Progenitor cell of endocrine pancreas (in vitro differentiated cells): ENCODE data around the gene ANKRD29. TPM values are rescaled to one million over a fixed set of nuclear protein-coding genes. Genes with fewer than 3 reads are reported as not detected.

ENCODE experiments used
- DNase-seq: peaks from one replicate; pipeline ENCODE4 v3.0.0; 2021; ENCODE audit warnings: low spot score; ENCODE audit not compliant: unreplicated experiment
- H3K27ac Mint-ChIP-seq: 2 replicates; pipeline ENCODE4 v1.8.0; 2021; ENCODE audit warnings: mild to moderate bottlenecking, moderate library complexity, mixed read lengths
- H3K27me3 Mint-ChIP-seq: 2 replicates; pipeline ENCODE4 v1.8.0; 2021; ENCODE audit warnings: mixed read lengths
- H3K36me3 Mint-ChIP-seq: 2 replicates; pipeline ENCODE4 v1.8.0; 2022; ENCODE audit warnings: mixed read lengths; ENCODE audit not compliant: insufficient read depth
- H3K4me1 Mint-ChIP-seq: 2 replicates; pipeline ENCODE4 v1.8.0; 2021; ENCODE audit warnings: low read depth, mixed read lengths
- H3K4me3 Mint-ChIP-seq: 2 replicates; pipeline ENCODE4 v1.8.0; 2021; ENCODE audit warnings: low read depth, mild to moderate bottlenecking, moderate library complexity, mixed read lengths
- H3K9me3 Mint-ChIP-seq: 2 replicates; pipeline ENCODE4 v1.8.0; 2021; ENCODE audit warnings: low read depth, mixed read lengths
- CTCF ChIP-seq: fragments of 200-600 bp; sonication (generic); IDR thresholded peaks from one replicate; pipeline ENCODE4 v1.5.0; 2021; ENCODE audit warnings: antibody characterized with exemption, mild to moderate bottlenecking; ENCODE audit not compliant: unreplicated experiment
- total RNA-seq: library from RNA; stranded (reverse); gene quantifications from 2 replicates; pipeline ENCODE4 v1.2.1, GENCODE V29; 2021

Gene ANKRD29
- total RNA-seq, 1 donor from 2014 or later, result 0.41 TPM

DNA sequence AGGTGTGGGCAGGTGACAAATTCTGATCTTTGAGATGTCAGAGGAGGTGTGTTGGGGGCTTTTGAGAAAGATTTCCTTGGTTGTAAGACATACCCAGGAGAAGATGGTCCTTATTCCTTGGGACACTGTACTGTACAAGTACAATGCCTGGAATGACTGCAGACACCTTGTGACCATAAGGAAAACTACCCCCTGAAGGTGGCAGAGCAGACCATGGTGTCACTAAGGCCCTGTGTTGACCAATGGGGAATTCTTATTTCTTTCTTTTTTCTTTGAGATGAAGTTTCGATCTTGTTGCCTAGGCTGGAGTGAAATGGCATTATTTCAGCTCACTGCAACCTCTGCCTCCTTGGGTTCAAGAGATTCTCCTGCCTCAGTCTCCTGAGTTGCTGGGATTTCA, 4.4 kb upstream of the ANKRD29 start:
- Mint-ChIP-seq H3K36me3 (no peaks in the 10 kb centered on the region), H3K27ac (no peak overlapping the region), H3K4me3 (no peak overlapping the region), H3K9me3 (no peaks in the 10 kb centered on the region), H3K27me3 (peaks cover 69% of the 10 kb centered on the region), H3K4me1 (peaks cover 3% of the 10 kb centered on the region)
- TF ChIP-seq CTCF, result no peak
- DNase-seq, result no peak

DNA sequence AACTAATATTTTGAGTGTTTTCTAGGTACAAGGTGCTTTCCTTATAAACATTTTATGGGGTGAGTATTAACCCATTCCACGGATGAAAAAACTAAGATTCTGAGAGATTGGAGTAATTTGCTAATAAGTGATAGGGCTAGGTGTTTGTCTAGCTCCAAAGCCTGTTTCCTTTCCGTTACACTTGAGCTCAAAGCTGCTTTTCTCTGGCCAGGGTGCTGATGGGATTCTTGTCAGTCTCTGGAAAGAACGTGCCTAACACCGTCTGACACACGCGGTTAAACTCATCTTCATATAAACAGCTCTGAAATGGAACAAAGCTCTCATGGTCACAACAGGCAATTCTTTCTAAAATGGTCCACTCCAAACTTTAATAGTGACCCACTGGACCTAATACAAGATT, 2.0 kb upstream of the ANKRD29 start:
- Mint-ChIP-seq H3K36me3 (no peaks in the 10 kb centered on the region), H3K4me3 (no peak overlapping the region), H3K9me3 (no peaks in the 10 kb centered on the region), H3K27me3 (peaks cover 74% of the 10 kb centered on the region), H3K27ac (no peak overlapping the region), H3K4me1 (peaks cover 3% of the 10 kb centered on the region)
- no peak for DNase-seq
- no peak for TF ChIP-seq CTCF

DNA sequence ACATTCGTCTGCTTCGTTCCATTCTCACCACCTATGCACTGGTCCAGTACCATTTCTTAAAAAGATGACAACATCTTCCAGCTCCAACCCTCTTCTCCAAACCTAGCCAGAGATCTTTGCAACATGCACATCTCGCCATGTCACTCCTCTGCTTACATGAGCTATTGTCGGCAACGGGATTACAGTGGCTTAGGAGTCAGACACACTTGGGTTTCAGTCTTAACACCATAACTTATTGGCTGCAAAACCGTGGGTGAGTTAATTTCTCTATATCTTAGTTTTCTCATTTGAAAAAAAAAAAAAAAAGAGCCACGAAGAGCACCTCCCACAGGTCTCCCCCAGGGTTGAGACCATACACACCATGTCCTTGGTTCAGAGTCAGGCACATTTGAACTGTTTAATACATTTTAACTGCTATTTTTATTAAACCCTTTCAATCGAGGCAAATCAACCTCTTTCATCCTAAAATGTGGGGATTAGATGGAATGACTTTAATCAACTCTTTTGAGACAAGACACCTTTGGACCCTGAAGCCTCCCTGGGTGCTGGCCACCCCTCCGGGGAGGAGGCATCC, 889 bp downstream of the ANKRD29 start:
- Mint-ChIP-seq H3K4me1 (peaks cover 3% of the 10 kb centered on the region), H3K27ac (peak overlapping the region; percentile 33), H3K36me3 (no peaks in the 10 kb centered on the region), H3K4me3 (peak overlapping the region; percentile 64), H3K9me3 (no peaks in the 10 kb centered on the region), H3K27me3 (peaks cover 76% of the 10 kb centered on the region)
- no peak for DNase-seq
- TF ChIP-seq CTCF, result no peak

DNA sequence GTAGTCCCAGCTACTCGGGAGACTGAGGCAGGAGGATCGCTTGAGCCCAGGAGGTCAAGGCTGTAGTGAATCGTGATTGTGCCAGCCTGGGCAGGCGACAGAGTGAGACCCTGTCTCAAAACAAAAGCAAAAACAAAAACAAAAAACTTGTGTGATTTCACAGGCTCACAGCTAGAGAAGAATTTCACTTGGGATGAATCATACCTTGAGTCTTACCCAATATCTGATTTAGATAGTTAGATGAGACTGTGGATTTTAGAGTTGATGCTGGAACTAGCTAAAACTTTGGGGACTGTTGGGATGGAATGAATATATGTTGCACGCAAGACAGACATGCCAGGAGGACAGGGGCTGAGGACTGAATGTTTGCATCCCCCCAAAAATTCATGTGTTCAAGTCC, 4.4 kb downstream of the ANKRD29 start:
- H3K36me3 Mint-ChIP-seq, result no peaks in the 10 kb centered on the region
- TF ChIP-seq CTCF, result no peak
- H3K4me3 Mint-ChIP-seq, result no peak overlapping the region
- H3K4me1 Mint-ChIP-seq, result peaks cover 3% of the 10 kb centered on the region
- H3K27me3 Mint-ChIP-seq, result peaks cover 53% of the 10 kb centered on the region
- H3K27ac Mint-ChIP-seq, result no peak overlapping the region
- H3K9me3 Mint-ChIP-seq, result no peaks in the 10 kb centered on the region
- no peak for DNase-seq

GRCh38 chr18:23652232-23652631, 10.5 kb downstream of the ANKRD29 start:
- Mint-ChIP-seq H3K9me3 (no peaks in the 10 kb centered on the region), H3K36me3 (no peaks in the 10 kb centered on the region), H3K4me3 (no peak overlapping the region), H3K27me3 (peaks cover 25% of the 10 kb centered on the region), H3K4me1 (peaks cover 23% of the 10 kb centered on the region), H3K27ac (peak overlapping the region; percentile 62)
- no peak for TF ChIP-seq CTCF
- DNase-seq, result no peak
